Keratinocyte (primary cell): ENCODE data around the gene TVP23C.
"Not testable (repeated sequence)": the region's sequence is repeated elsewhere in the genome, so short reads cannot be mapped to it uniquely, and the experiment has no call there.

Experiments
- CTCF ChIP-seq, 3 experiments: IDR thresholded peaks in 1 of 3; conservative IDR thresholded peaks in 1 of 3; optimal IDR thresholded peaks in 1 of 3; 2 replicates in 2 of 3; 3 replicates in 1 of 3; pipeline versions ENCODE3 to v1.5.1; 2011; ENCODE audit warnings: low read length in 3 of 3, mild to moderate bottlenecking in 3 of 3, moderate library complexity in 2 of 3, control low read depth in 1 of 3, inconsistent platforms in 1 of 3; ENCODE audit not compliant: insufficient read depth in 2 of 3; ENCODE audit errors: extremely low read depth in 1 of 3
- EZH2 ChIP-seq: IDR thresholded peaks from one replicate; pipeline ENCODE4 v1.6.1; 2012; ENCODE audit warnings: inconsistent platforms, mild to moderate bottlenecking, low read length, moderate library complexity

- TF ChIP-seq CTCF (optimal IDR thresholded peaks at IDR 0.05 in 1 of 3, IDR thresholded peaks at IDR 0.05 in 1 of 3, conservative IDR thresholded peaks at IDR 0.05 in 1 of 3; ENCODE audit: extremely low read depth in 1 of 3, insufficient read depth in 2 of 3, low read length in 3 of 3); EZH2: not testable (repeated sequence)
Measured at GRCh38 chr17:15561439-15561838, 1.8 kb downstream of the TVP23C start.
